GM18870 (cell line): Measurements from ENCODE around the gene PCSK9.
"Not testable (repeated sequence)": the region's sequence is repeated elsewhere in the genome, so short reads cannot be mapped to it uniquely, and the experiment has no call there.

ENCODE experiments used
- ATAC-seq: cut with Tn5 transposase; IDR thresholded peaks from one replicate; pipeline ENCODE4 v1.9.1; 2021; ENCODE audit warnings: moderate library complexity; ENCODE audit not compliant: unreplicated experiment

The PCSK9 gene

DNA sequence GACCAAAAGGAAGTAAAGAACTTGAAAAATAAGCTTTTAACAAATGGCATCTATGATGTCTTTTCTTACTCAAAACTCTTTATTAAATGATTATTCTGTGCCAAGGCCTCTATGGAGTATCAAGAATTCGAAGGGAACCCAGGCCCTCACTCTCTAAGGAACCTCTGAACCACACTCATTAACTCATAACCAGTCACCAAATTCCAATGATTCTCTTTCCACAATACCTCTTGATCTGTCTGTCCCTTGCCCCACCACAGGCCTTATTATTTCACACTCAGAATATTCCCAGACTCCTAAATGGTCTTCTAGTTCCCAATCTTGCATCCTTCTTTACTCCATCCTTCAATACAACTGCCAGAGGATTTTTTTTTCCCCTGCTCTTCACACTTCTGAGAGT lies 37.0 kb downstream of the PCSK9 start:
- no peak for ATAC-seq

DNA sequence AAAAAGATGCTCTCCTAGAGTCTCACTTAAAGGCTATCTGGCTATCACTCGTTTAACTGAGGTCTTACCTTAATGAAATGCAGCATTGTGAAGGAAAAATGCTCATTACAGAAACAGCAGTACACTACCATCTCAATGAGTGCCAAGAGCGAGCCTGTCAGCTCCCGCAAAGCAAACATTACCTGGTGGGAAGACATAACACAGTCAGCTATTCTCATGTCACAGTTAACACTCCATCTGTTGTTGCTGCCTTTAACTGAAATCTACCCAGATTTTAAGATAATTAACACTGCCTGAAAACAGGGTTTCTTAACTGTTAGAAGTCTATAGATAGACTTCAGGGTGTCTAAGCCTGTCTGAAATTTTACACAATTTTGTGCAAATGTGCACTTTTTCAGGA lies 39.1 kb downstream of the PCSK9 start:
- ATAC-seq: no peak

DNA sequence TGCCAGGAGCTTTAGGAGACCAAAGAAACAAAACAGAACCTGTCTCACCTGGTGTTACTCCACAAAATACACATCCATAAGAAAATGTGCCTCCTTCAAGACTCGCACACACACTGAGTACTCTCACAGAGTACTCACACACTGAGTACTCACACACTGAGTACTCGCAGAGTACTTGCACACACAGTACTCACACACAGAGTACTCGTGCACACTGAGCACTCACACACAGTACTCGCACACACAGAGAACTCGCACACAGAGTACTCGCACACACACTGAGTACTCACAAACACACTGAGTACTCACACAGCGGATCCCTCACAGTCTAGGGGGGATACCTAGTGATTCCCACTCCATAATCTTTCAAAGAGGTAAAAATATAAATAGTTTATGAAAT lies 40.3 kb downstream of the PCSK9 start:
- no peak for ATAC-seq

DNA sequence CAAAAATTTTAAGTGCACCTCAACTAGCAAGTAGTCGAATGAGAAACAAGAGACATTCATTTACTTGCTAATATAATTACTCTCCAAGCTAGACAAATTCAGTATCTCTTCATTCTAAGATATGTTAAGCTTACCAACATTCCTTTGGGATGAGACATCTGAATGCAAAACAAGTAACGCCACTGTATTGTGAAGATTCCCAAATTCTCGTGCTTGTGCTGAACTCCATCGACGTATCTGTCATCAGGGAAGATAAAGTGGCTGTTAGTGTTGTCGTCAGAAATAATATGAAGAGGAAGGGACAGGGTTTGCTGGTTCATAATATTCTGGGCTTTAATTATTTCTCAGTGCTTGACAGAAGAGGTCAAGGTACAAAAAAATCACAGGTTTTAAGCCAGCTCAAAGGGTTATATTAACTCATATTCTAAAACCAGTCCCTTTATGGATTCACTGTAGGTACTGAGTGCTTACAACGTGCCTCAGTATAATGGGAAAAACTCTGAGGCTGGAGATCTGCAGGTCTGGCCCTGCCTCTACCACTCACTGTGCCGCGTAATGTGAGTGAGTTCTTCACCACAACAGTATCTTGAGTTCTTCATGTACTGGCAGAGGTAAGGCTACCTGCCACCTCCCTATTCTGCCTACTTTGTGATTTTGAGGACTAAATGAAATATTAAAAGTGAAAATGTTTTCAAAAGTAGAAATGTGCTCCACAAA lies 42.0 kb downstream of the PCSK9 start:
- ATAC-seq: no peak

DNA sequence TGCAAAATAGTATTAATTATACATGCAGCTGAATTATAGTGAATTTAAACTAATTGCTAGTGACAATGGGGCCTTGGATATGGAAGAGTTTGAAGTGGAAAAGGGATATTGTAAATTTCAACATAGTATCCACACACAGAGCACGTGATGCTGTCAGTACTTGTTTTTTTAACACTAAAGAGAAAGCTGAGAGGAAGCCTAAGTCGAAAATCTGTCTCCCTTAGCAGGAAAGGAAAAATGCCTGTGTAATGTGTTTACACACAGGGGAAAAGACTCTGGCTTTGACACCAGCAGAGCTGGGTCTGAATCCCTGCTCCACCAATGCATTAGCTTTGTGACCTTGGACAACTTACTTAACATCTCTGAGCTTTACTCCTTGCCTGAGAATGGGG lies 42.6 kb downstream of the PCSK9 start:
- no peak for ATAC-seq

DNA sequence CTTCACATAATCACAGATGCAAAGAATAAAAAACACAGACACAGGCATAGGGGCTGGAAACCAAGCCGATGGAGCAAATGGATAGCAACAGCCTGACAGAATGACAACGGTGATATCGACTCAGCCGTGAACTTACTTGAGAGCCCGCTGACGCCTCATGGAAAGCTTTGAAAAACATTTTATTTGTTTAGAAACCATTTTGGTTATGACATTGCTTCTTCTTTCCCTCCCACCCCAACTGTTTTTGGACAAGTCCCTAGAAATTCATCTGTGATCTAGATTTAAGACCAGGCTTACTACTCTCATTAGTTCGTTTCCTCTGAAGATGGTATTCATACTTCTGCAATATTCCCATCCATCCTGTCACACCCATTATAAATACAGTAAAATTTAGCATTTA lies 44.9 kb downstream of the PCSK9 start:
- no peak for ATAC-seq

DNA sequence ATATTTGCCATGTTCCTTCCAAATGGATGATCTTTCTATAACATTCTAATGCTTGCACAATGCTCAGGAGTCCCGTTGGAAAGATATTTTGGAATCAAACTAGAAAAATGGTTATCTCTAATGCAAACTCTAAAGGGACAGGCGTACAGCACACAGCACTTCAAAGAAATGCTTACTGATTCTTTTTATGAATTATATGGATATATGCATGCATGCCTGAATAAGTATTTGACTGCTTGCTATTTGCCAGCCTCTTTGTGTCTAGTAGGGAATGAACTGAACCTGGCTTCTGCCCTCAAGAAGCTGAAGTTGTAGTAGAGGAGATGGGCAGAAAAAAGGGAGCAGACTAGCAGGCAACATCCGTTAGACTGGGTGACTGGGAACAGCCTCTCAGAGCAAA lies 48.1 kb downstream of the PCSK9 start:
- no peak for ATAC-seq

DNA sequence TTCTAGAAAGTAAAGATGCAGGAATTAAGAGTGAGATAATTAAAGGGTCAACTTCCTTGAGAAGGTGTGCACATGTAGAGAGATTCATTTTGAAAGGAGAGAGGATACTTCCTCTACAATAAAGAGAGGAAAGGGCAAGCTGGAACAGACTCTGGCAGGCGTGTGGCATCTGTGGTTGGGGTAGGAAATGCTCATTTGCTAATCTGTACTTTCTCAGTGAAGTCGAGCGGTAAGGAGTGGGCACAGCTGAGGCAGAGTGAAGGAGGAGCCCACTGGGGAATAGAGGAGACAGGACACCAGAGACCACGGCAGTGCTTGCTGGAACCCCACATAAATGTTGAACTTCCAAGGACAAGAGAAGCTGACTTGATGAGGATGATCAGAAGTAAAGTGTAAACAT lies 49.1 kb downstream of the PCSK9 start:
- ATAC-seq: no peak

DNA sequence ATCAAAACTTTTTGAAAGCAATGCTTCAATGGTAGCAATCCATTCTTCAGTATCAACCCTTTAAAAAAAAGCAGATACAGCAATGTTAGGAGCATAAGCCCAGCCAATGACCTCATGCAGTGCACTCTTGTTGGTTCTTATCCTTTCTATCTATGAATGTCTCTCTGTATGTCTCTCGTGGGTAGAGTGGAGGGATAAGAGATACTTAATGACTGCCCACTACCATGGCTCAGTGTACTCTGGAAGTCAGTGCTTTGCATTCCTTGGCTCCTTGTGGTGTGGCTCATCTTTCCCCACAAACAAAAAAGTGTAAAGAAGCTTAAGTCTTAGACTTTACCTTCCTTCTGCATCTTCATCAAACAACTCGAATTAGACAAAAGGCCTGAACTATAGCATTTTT lies 50.3 kb downstream of the PCSK9 start:
- ATAC-seq: no peak

DNA sequence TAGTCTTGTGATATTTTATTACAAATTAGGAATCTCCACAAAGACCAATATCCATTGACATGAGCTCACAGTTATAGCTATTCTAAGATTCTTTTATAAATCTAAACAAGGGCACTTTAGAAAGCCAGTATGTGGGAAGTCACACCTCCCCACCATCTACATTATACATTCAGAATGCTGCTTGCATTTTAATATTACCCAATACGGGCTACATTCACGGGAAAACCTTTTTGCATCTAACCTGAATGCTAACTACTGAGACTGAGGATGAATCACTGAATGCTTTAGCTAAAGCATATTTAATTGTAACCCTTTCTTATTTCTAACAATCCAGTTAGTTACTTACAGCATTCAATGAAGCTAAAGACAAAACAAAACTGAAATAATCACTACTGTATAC lies 53.1 kb downstream of the PCSK9 start:
- no peak for ATAC-seq

DNA sequence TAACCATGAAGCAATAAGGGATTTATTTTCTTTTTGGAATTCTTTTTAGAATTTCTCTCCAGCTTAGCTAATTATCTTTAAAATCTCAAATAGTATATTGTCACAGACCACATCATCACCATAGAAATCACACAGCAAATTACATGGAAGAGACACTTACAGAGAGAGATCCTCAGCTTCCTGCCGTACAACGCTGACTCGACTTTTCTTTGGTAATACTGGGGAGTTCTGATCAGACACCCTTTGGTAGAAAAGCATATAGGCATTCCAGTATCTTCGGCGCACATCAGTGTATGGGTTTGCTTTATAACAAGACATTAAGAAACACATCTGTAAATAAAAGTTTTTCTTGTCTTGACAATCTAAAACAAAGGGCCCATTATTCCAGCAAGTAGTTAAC lies 55.7 kb downstream of the PCSK9 start:
- no peak for ATAC-seq

DNA sequence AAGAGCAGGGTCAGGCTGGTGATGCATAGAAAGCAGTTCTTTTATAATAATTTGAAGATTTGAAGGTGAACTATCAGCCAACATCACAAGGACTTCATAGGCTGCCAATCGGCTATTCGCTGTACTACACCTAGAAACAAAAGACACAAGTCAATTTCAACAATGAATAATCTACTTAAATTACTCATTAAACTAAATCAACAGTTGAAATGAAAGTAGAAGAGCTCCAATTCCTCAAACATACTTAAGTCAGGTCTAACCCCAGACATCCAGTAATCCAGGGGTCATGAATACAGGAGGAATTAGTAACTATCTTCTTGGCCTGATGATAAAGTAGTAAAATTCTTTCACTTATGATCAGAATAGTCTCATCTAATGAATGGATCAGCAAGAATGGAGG lies 64.5 kb downstream of the PCSK9 start:
- no peak for ATAC-seq

DNA sequence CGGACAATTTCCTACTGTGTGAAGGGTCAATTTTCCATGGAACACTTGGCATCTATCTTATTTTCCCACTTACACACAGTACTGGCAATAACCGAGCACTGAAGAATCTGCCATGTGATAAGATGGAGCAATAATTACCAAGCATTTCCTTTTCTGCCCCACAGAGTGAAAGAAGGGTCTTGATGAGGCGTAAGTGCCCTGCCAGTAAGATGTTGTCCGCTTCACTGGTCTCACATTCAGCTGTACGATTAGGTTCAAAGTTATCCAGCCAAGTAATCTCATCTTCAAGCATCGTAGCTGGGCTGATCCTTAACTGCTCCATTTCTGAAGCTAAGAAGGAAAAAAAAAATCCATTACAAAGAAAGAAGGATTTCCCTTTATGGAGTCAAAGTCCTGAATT lies 67.8 kb downstream of the PCSK9 start:
- ATAC-seq: no peak

DNA sequence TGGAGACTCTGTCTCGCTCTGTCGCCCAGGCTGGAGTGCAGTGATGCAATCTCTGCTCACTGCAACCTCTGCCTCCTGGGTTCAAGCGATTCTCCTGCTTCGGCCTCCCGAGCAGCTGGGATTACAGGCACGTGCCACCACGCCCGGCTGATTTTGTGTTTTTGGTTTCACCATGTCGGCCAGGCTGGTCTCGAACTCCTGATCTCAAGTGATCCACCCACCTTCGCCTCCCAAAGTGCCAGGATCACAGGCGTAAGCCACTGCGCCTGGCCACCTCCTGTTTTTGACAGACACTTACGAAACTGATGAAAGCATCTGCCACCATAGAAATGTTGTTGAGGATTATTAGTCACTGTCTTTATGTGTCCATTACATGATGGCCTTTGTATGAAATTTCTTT lies 69.7 kb downstream of the PCSK9 start:
- not testable (repeated sequence) for ATAC-seq
